Gastrocnemius medialis (tissue), 4 donors: ENCODE results near the gene CAMTA1.

ENCODE experiments used
- POLR2A ChIP-seq, 2 donors: fragments of 450-650 bp; IDR thresholded peaks; one replicate each; pipeline ENCODE4 v1.6.1; 2017; ENCODE audit warnings: antibody characterized with exemption in 2 of 2, mild to moderate bottlenecking in 2 of 2, moderate library complexity in 2 of 2
- TF ChIP-seq, protein P1 (sequence below), 5 experiments: fragments of 450-650 bp in 3 of 5; fragments of 200-600 bp in 2 of 5; sonication (generic) in 2 of 5; IDR thresholded peaks in 4 of 5; conservative IDR thresholded peaks in 1 of 5; 1 replicate in 4 of 5; 2 replicates in 1 of 5; pipeline ENCODE4 v1.5.1; 2016 to 2019; ENCODE audit warnings: antibody characterized with exemption in 5 of 5, mild to moderate bottlenecking in 3 of 5, moderate library complexity in 3 of 5

DNA sequence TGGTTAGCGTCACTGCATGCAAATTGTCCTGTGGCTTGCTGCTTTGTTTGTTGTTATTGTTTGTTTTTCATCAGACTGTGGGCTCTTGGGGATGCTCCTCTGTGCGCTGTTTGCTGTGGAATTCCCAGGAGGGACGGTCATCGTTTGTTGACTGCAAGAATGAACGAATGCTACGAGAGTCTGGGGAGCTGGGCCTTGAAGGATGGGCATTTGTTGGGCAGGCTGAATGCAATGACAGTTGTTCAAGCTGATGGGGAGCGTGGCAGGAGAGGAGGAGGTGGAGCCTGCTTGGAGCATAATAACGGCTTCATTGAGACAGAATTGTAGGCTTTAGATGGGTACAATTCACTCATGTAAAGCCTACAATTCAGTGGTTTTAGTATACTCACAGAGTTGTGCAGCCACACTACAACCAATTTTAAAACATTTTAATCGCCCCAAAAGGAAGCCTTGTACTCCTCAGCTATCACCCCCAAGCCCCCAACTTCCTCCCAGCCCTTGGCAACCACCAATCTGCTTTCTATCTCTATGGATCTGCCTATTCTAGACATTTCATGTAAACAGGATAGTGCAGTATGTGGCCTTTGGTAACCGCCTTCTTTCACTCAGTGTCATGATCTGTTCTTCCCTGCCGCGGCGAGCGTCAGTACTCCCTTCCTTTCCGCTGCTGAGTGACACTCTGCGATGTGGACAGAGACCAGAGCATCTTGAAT lies 190.2 kb downstream of the CAMTA1 start:
- TF ChIP-seq, protein P1, sequence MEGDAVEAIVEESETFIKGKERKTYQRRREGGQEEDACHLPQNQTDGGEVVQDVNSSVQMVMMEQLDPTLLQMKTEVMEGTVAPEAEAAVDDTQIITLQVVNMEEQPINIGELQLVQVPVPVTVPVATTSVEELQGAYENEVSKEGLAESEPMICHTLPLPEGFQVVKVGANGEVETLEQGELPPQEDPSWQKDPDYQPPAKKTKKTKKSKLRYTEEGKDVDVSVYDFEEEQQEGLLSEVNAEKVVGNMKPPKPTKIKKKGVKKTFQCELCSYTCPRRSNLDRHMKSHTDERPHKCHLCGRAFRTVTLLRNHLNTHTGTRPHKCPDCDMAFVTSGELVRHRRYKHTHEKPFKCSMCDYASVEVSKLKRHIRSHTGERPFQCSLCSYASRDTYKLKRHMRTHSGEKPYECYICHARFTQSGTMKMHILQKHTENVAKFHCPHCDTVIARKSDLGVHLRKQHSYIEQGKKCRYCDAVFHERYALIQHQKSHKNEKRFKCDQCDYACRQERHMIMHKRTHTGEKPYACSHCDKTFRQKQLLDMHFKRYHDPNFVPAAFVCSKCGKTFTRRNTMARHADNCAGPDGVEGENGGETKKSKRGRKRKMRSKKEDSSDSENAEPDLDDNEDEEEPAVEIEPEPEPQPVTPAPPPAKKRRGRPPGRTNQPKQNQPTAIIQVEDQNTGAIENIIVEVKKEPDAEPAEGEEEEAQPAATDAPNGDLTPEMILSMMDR (IDR thresholded peaks at IDR 0.05 in 4 of 5, conservative IDR thresholded peaks at IDR 0.05 in 1 of 5): no peak
- no peak for TF ChIP-seq POLR2A (IDR thresholded peaks at IDR 0.05)
